HG03575 (cell line): ENCODE data around the gene PLEKHA3.
"Not testable (repeated sequence)": the region's sequence is repeated elsewhere in the genome, so short reads cannot be mapped to it uniquely, and the experiment has no call there.

Experiments used
- ATAC-seq: cut with Tn5 transposase; IDR thresholded peaks from one replicate; pipeline ENCODE4 v1.9.1; 2021; ENCODE audit not compliant: unreplicated experiment, insufficient number of reproducible peaks, low FRiP score; ENCODE audit errors: extremely low read depth

Gene PLEKHA3

DNA sequence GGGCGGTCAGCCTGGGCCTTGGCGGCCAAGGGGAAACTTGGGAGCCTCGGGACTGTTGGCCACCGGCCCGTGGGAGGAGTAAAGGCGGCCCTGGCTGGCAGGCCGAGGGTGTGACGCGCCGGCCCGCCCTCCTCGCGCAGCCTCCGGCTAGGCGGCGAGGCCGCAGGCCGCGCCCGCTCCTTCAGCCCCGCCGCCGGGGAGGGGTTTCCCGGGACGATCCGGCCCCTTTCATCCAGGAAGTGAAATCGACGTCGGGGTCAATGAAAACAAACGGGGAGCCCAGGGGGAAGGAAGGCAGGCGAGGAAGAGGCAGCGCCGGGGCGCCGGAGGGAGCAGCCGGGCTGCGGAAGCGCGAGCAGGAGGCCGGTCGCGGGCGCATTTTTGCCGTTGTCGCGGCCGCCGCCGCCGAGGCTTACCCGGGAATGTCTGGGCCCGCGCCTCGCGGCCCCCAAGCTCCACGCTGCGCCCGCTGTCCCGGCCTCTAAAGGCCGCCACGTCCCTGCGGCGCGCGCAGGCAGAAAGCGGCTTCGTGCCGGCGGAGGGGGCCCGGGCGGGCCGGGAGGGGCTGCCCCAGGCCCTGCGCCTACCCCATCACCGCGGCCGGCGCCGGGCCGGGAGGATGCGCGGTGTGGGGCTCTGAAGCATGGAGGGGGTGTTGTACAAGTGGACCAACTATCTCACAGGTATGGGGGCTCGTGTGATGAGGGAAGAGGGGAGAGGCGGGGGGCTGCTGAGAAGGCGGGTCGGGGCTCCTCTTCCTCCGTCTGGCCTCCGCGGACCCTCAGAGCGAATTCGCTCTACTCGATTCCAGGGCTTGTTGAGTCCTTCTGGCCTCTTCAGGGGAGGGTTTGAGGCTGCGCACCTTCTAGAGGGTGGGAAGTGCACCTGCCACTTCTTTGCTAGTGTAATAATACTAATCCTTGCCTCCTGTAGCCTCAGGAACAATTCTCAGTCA, at the start of gene PLEKHA3:
Gene PLEKHA3 (plus strand): TSS at position 231 of the 955 bp plus-strand sequence. CDS start 413 bp downstream, at position 644.
- peak; percentile 20 for ATAC-seq

DNA sequence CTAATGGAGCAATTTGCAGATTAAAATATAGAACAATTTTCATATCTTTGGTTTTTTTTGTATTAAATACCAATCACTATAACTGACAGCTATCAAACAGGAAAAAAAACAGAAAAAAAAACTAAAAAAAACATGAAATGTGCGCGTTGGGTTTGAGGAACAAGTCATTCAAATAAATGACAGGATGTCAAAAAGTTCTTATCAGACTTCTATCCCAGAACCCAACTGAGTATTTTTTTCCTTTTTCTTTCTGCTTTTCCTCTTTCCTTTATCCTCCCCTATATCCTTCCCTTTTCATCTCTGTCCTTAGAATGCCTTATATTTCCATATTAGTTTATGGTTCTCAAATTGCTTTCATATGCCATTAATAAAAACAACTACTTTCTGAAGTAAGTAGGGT, 43.6 kb upstream of the PLEKHA3 start:
- no peak for ATAC-seq

- no peak for ATAC-seq
Measured at GRCh38 chr2:178441426-178441825, 38.8 kb upstream of the PLEKHA3 start.

GRCh38 chr2:178448968-178449661, 31.1 kb upstream of the PLEKHA3 start:
- ATAC-seq: no peak

DNA sequence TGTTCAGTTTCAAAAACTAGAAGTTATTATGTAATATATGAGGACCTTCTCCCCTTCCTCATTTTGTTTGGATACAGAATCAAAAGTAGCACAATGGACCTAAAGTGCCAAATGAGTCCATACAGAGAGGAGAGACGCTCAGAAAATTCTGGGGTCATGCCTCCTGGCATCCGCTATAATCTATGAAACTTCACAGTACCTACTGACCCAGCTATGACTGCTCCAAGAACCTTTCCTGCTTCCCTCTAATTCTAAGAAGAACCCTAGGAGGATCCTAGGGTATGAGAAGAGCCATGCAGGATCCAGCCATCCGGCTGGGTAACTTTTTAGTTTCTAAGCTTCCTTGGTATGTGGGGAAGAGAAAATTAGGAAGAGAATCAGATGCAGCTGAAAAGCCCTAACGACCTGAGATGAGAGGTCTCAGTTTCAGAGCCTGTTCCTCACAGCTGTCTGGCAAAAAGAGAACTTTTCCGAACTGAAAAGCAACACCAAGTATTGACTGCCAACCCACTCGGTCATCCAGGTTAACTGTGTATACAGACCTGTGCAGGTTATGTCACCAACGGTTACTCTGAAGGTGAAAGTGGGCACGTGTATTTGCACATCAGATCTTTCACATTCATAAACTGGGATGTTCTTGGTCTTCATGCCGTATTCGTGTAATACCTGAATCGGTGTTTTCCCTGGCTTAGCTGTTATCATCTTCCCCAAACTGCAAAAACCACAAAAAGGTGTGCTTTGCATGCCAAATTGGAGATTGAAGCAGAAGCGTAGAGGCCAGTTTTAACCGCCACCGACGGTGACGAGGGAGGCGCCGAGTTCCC, 30.3 kb upstream of the PLEKHA3 start:
- peak; percentile 3 for ATAC-seq

DNA sequence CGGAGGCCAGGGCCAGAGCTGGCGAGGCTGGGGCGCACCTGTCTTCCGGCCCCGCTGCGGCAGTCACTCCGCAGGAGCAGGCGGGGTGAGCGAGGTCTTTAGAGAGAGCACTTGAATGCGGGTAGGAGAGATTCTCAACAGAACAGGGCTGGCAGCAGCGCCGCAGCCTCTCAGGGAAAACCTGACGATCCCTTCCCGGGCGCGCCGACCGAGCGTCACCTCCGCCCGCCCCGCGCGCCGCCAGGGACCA, 29.8 kb upstream of the PLEKHA3 start:
- peak; percentile 30 for ATAC-seq

- ATAC-seq: peak; percentile 43
Measured at GRCh38 chr2:178450774-178451525, 29.3 kb upstream of the PLEKHA3 start, which contains the start of the genes PJVK and PRKRA. TSS of gene PJVK (plus strand) at chr2:178451378. CDS start at chr2:178453410, 2,032 bp downstream. TSS of gene PRKRA (minus strand) at chr2:178451175. CDS start at chr2:178451030, 145 bp downstream.

- ATAC-seq: no peak
Measured at GRCh38 chr2:178452334-178452733, 27.9 kb upstream of the PLEKHA3 start.

DNA sequence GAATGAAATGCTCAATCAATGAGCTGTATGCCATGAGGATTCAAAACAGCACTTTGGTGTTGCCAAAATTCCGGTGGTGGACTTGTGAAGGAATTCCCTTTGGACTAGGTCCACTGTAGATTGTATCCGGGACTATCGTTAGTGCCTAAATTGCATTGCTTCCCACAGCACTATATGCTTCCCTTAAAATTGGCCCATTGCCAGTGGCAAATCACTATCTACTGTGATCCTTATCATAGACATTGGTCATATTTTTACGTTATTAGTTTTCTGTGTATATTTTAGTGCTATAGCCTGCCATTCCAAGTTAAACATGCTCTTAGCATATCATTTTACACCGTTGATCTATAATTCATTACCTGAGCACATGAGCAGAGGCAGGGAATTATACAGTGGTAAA, 27.4 kb upstream of the PLEKHA3 start:
- ATAC-seq: no peak

DNA sequence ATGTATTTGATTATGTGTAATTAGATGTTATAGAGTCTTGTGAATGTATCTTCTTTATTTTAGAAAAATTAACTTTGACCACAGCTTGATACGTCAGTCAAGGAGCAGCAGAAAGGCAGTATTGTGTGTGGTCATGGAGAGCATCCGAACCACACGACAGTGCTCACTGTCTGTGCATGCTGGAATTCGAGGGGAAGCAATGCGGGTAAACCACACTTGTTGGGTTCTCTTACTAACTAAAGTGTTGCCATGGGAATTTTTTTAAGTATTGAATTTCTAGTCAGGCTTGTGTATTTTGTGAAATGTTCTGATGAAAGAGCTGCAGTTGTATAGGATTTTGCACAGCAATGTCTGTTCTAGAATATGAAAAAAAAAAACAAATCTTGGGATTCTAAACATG, 24.3 kb upstream of the PLEKHA3 start:
- no peak for ATAC-seq

GRCh38 chr2:178457390-178457886, 22.8 kb upstream of the PLEKHA3 start:
- no peak for ATAC-seq

DNA sequence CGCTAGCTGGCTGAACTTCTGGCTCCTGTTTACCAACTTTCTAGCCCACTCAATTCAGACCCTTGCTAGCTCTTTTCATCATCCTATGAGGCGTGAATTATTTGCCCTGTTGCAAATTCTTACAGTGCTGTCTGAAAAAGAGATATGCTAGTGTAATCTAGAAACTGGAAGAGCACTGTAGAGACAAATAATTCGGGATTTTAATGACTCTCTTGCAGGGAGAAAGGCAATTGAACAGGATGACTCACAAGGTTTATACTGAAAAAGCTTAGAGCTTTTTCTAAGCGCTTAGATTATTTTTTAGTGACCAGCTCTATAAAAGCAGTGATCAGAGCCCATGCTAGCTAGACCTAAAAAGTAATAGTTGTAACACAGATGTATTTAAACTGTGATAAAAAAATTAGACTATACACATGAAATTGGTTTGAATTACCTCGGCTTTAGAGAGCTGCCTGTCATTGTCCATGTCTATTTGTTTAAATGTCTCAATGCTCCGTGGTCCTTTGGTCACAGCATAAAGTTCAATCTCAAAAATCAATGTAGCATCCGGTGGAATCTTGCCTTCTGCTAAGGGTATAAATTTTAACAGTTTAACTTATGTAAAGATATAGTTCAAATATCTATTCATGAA, 10.9 kb upstream of the PLEKHA3 start:
- no peak for ATAC-seq

GRCh38 chr2:178471313-178471712, 8.9 kb upstream of the PLEKHA3 start:
- ATAC-seq: not testable (repeated sequence)

DNA sequence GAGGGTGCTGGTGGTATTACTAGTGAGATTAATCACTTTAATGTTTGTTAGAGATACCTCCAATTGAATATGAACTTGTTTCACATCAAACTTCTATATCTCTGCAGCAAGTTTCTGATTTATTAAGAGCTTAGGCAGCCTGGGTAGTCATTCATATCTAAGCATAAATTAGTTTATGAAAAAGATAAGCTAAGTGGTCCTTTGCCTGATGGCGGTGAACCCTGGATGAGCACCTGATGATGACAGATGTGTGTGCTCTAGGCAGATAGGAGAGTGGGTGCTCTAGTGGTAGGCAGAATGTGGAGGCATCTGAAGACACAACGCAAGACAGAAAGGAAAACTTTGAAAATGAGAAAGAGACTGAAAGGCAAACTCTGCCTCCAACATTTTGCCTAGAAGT, 6.9 kb upstream of the PLEKHA3 start:
- no peak for ATAC-seq

DNA sequence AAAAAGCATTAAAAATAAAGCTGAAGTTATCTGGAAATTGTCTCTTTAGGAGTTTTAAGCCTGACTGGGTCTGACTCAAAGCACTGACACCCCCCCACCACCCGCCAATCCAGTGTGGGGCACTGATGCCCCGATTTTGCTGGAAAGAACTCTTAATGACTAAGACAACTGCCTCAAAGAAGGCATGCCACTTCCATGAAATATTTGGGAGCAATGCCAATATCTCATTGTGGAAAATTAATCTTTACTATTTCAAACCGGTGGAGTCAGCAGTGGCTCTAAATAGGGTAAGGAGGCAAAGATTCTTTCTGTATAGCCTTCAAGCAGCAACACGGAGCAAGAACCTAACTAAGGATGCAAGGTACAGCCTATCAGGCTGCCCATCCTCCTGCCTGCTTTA, 6.3 kb upstream of the PLEKHA3 start:
- no peak for ATAC-seq

- ATAC-seq: no peak
Measured at GRCh38 chr2:178474560-178474959, 5.7 kb upstream of the PLEKHA3 start.

GRCh38 chr2:178476477-178476876, 3.8 kb upstream of the PLEKHA3 start:
- no peak for ATAC-seq

DNA sequence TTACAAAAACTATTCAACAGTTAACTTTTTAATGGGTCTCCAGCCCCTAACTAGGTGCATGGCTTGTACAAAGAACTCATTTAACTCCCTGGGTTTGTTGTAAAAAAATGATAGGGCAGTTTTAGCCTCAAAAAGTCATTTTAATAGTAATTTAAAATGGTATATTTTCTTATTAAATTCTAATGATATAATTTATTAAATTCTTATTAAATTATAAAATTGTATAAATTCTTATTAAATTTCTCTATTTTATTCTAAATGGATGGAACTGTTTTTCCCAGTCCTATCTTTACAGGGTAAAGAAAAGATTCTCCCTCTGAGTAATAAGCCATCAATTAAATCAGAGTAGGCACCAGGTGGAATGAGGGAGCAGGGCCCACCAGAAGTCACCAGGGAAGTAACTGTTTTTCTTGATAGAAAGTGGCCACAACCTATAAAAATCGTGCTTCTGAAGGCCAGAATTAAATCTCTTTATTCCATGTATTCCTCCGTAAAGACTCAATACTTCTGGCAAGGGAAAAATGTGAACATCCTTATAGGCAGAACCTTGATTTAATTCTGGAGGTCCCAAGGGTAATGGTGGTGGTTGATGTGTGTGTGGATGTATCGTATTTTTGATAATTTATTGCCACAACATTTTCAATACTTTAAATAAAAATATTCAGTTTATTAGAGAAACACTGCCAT, 2.7 kb upstream of the PLEKHA3 start:
- ATAC-seq: no peak
